NCI-H128 (cell line): Measurements from ENCODE around the gene ACOT2.

Source experiments
- DNase-seq: peaks from one replicate; lab custom pipeline; 2025; ENCODE audit not compliant: unreplicated experiment; lab: John Stamatoyannopoulos, UW

Gene ACOT2

GRCh38 chr14:73613419-73613963 is 44.5 kb downstream of the ACOT2 start:
- DNase-seq, result no peak

GRCh38 chr14:73616831-73617230 is 47.8 kb downstream of the ACOT2 start:
- DNase-seq, result no peak

GRCh38 chr14:73619524-73619923 is 50.5 kb downstream of the ACOT2 start:
- DNase-seq, result no peak

- DNase-seq, result no peak
Observed at GRCh38 chr14:73620268-73620667, 51.3 kb downstream of the ACOT2 start.

- no peak for DNase-seq
Observed at GRCh38 chr14:73623504-73624054, 54.6 kb downstream of the ACOT2 start.
